CD4-positive, alpha-beta T cell treated with Interleukin-10 for 1 hour (primary cell): ENCODE data around the gene HLCS.

Experiments used
- DNase-seq: peaks from one replicate; pipeline ENCODE4 v3.0.0-alpha.2; 2020

Gene HLCS

GRCh38 chr21:36803816-36804439 lies 162.5 kb downstream of the HLCS start:
- no peak for DNase-seq

- no peak for DNase-seq
Observed at GRCh38 chr21:36803051-36803645, 163.3 kb downstream of the HLCS start.

DNA sequence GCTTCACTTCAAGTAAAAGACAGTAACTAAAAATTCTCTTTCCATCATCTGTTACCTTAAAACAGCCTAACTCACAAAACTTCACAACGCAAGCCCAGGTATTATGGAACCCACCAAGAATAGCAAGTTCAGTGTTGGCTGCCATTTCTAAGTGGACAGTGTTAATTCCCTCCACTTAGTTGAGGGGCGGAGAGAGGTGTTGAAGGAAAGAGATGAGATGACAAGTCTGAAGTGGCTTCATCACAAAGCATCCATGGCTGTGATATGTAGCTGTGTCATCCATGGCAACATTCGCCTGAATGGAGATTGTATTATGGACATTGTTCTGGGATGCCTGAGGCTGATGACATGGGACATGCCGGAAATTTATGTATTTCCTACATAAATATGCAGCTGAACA lies 165.7 kb downstream of the HLCS start:
- no peak for DNase-seq

GRCh38 chr21:36799869-36800268 lies 166.6 kb downstream of the HLCS start:
- DNase-seq: no peak

DNA sequence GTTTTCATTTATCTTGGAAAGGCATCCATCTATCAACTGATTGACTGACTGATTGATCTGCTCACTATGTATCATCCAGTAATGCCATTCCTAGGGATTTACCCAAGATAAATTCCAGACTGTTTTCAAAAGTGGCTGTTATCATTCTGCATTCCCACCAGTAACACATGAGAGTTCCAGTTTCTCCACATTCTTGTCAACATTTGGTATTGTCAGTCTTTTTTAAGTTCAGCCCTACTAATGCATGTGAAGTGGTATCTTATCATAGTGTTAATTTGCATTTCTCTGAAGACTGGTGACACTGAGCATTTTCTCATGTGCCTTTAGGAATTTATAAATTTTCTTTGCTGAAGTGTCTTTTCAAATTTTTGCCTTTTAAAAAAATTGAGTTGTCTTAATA lies 168.0 kb downstream of the HLCS start:
- DNase-seq: no peak

DNA sequence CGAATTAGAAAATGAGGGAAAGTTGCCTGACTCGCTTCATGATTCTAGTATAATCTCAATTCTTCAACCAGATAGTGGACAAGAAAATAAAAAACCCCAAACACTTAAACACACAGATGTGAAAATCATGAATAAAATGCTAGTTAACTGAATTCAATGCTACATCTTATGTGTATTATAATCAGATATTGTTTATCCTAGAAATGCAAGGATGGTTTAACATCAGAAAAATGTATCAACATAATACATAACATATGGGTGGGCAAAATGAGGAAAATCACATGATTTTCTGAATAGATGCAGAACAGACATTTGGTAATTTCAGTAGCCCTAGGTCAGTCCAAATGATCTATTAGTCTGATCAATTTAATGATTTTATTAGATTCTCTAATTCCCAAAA lies 170.4 kb downstream of the HLCS start:
- no peak for DNase-seq

GRCh38 chr21:36792505-36792967 lies 173.9 kb downstream of the HLCS start:
- no peak for DNase-seq

DNA sequence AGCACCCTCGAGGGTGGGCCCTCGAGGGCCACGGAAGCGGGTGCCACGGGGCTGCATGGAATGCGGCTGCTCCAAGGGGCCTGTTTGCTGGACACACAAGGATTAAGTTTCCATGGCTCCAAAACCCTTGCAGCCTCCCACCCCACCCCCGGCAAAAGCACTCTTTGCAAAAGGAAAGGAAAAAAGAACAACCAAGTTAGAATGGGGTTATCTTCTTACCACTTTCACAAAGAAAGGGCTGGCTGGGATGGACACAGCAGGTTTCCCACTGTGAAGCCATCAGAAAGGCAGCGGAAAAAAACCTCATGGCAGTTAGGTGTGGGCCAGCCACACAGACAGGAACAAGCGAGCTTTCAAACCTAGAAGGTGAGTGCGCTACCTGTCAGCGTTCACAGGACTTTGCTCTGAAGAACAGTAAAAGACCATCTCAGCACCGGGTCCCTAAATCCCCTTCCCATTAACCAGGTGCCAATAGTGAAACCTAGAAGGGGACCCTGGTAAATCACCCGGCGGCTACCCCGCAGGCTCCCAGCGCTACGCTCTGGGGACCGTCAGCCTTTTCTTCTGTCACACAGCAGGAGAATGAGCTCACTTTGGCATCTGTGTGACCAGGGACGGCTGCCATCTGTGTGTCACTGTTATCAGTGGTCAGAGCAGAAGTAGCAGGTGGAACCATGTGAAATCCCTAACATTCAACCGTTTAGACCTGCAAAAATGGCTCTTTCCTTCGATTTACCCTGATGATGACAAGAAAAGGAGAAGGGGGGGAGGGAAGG lies 174.6 kb downstream of the HLCS start:
- no peak for DNase-seq

GRCh38 chr21:36791180-36791579 lies 175.3 kb downstream of the HLCS start:
- DNase-seq: no peak

DNA sequence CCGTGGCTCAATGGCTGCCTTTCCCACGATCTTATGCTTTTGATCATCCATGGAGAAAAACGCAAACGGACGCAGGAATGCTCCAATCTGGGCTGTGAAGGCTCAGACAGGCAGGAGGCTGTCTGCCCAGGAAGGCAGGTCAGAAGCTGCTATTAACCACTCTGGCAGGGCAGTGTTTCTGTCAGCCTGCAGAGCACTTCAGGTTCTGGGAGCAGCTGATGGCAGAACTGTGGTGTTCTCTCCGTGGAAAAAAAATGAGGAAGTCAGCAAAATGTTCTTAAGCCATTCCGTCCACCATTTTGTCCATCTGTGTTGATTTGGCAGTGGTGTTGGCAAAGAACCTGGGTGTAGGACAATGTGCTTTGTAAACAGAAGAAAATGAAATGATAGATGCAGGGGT lies 175.9 kb downstream of the HLCS start:
- no peak for DNase-seq

- DNase-seq: no peak
Observed at GRCh38 chr21:36788120-36788638, 178.3 kb downstream of the HLCS start.

DNA sequence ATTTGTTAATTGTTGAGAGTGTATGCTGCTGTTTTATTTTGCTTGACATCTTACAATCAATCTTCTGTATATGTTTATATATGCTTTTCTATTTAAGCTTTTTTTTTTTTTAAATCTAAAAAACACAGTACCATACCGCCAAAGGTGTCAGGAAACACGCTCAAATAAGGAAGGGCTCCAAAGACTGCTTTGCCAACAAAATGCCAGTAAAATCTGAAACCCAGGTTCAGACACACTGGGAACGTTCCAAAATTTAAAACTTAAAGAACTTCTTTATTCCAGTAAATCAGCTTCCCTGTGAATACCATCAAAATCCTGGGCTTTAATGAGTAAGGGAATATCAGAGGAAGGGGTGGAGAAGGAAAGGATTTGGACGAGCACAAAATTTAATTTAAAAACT lies 180.3 kb downstream of the HLCS start:
- DNase-seq: no peak

GRCh38 chr21:36785615-36786014 lies 180.9 kb downstream of the HLCS start:
- DNase-seq: no peak

DNA sequence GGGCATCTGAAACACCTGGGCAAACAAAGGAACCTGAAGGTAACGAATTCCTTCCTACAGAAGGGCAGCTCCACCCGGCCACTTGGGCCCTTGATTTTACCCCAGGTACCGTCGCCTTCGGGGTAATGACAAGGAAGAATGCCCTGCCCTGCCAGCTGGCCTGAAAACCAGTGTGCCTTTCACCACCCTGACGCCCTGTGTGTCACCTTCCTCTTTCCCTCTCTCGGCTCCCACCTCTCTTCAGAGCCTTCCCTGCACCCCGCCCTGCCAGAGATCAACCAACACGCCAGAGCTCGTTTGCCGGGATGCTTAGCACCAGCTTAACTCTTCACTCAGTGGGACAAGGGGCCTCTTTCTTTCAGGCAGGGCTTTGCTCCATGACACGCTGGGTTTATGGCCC lies 181.5 kb downstream of the HLCS start:
- DNase-seq: no peak

DNA sequence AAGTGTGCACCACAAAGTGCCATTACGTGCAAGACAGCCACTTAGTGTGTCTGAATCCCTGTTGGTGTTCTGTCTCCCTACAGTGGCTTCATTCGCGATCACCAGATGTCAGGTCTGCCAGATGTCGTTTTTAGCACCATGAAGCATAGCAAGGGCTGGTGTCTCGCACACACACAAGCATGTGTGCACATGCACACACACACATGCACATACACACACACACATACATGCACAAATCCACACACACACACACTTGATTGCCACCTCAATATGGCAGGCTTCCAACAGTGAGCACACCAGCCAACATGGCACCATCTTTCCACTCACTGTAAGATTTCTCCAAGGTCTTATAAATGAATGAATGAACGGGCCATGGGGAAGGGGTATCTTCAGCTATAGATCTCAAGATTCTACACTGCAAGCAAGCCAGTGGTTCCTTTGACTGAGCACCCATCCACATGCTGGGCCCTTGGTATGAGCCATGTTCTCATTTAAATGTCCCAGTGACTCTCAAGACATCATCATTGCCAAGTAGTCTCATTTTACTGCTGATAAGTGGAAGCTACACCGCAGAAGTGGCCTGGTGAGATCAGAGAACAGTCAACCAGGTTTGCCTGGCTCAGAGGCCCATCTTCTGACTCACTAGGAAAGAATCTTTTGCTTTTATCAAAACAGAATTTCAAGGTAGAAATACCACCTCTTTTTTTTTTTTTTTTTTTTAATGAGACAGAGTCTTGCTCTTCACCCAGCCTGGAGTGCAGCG lies 182.7 kb downstream of the HLCS start:
- no peak for DNase-seq

DNA sequence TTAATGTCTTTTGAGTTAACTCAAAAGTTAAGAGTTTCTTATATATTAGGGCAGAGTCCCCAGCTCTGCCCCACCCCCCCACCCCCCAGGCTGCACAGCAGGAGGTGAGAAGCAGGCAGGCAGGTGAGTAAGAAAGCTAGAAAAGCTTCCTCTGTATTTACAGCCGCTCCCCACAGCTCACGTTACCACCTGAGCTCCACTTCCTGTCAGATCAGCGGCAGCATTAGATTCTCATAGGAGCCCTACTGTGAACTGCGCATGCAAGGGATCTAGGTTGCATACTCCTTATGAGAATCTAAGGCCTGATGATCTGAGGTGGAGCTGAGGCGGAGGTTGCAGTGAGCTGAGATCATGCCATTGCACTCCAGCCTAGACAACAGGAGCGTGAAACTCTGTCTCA lies 185.6 kb downstream of the HLCS start:
- DNase-seq: no peak

DNA sequence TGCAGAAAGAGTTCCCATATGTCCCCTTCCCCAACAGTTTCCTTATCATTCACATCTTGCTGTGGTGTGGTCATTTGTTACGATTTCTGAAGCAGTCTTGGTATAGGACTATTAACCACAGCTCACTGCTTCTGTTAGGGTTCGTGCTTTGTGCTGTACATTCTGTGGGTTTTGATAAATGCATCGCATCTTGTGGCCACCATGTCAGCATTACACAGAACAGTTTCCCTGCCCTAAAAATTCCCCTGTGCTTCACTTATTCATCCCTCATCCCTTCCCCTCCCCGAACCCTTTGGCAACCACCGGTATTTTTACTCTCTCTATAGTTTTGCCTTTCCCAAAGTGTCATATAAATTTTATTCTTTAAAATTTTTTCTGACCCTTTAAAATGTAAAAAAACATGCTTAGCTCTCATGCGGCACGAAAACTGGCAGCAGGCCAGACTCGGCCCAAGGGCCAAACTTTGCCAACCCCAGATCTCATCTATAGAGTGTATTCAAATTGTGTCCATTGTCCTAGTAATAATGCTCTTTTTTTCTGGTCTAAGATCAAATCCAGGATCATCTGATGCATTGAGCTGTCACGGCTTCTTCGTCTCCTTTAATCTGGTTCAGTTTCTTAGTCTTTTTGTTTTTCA lies 189.4 kb downstream of the HLCS start:
- DNase-seq: no peak

DNA sequence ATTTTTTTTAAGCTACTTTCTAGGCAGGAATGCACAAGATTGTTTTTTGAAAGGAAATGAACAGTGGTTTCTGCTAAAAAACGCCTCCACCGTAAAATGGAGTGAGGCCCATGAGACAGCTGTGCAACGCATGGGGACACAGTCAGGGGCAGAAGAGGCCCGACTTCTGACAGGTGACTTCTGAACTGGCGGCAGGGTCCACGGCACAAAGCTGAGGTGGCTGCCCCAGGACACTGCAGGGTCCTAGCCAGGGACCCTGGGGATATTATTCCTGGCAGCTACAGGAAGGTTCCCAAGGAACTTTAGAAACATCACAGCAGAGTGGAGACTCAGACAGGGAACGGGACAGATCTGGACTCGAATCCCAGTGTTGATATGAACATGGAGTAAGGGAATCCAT lies 192.5 kb downstream of the HLCS start:
- no peak for DNase-seq

DNA sequence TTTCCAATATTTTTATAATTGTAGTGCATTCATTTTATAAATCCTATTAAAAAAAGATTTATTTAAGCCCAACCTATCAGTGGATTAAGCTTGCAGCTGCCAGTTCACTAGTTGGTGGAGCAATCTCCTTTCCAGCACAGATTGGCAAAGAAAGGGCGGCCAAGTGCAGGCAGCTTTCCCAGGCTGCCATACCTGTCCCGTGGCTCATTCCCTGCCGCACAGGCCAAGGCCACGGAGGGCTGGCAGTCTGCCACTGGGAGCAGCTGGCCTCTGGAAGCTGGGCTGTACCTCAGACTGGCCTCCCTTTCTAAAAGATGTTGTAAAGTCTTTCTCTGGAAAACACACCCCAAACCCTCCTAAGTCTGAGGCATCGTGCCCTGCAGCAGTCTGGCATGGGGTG lies 193.4 kb downstream of the HLCS start:
- DNase-seq: no peak

GRCh38 chr21:36769051-36769839 lies 197.2 kb downstream of the HLCS start:
- DNase-seq: no peak

GRCh38 chr21:36768496-36768895 lies 198.0 kb downstream of the HLCS start:
- DNase-seq: no peak

DNA sequence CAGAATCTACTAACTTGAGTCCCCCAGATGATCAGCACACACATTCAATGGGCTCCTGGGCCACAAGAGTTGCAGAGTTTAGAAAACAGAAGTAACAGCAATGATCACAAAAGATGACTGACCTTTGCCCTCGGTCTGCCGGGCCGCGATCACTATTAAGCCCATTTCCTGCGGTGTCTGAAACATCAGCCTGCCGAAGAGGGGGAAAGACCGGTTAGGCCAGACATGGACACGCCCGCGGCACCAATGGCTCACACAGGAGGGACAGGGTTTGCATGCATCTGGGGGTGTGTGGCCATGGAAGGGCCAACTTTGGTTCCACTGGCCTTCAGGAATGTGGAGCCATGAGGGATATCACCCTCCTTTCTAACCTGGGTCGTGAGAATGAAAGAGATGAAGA lies 199.4 kb downstream of the HLCS start:
- DNase-seq: no peak
